HEK293 (cell line): Measurements from ENCODE around the gene CLEC4G.

Source experiments
- CTCF ChIA-PET: fragments of 350-600 bp; formaldehyde crosslinking; extraction: SDS; loops from one replicate; lab custom pipeline; 2021; ENCODE audit warnings: antibody characterized with exemption; lab: Yijun Ruan, JAX
- POLR2A ChIA-PET: fragments of 300-600 bp; formaldehyde crosslinking; extraction: SDS; loops from one replicate; lab custom pipeline; 2020; ENCODE audit warnings: antibody characterized with exemption, inconsistent platforms; lab: Yijun Ruan, JAX
- H3K27ac ChIP-seq: fragments of 200-500 bp; sonication (Bioruptor generic); 2 replicates; pipeline ENCODE4 v1.5.1; 2014; ENCODE audit warnings: low read depth, low read length, control low read depth, inconsistent platforms; ENCODE audit errors: extremely low read depth
- H3K36me3 ChIP-seq, 2 experiments: fragments of 200-500 bp in 1 of 2; sonication (Bioruptor generic) in 1 of 2; 1 replicate in 1 of 2; 2 replicates in 1 of 2; pipeline ENCODE4 v1.5.1; 2014 to 2017; ENCODE audit warnings: inconsistent platforms in 2 of 2, low read length in 2 of 2; ENCODE audit not compliant: control insufficient read depth in 2 of 2, insufficient read depth in 1 of 2
- H3K4me1 ChIP-seq: fragments of 200-500 bp; sonication (Bioruptor generic); 2 replicates; pipeline ENCODE4 v1.5.1; 2014; ENCODE audit warnings: mild to moderate bottlenecking, low read length, inconsistent platforms; ENCODE audit not compliant: control insufficient read depth, insufficient read depth
- H3K4me3 ChIP-seq: 2 replicates; pipeline ENCODE4 v1.5.1; 2011; ENCODE audit warnings: low read depth, mild to moderate bottlenecking, control low read depth, low read length, moderate library complexity
- H3K9me3 ChIP-seq: fragments of 200-500 bp; sonication (Bioruptor generic); 2 replicates; pipeline ENCODE4 v1.5.1; 2014; ENCODE audit warnings: low read depth, low read length, inconsistent platforms; ENCODE audit not compliant: control insufficient read depth, insufficient read depth
- EGR2 ChIP-seq: fragments of 450-650 bp; formaldehyde crosslinking; IDR thresholded peaks from 2 replicates; pipeline ENCODE4 v1.5.1; 2016; ENCODE audit warnings: low read depth, missing biosample characterization, missing genetic modification characterization
- RBAK ChIP-seq: fragments of 450-650 bp; formaldehyde crosslinking; IDR thresholded peaks from 2 replicates; pipeline ENCODE4 v1.5.1; 2016; ENCODE audit warnings: missing biosample characterization, missing genetic modification characterization
- REPIN1 ChIP-seq: fragments of 450-650 bp; formaldehyde crosslinking; IDR thresholded peaks from 2 replicates; pipeline ENCODE4 v1.5.1; 2017; ENCODE audit warnings: missing biosample characterization, missing genetic modification characterization, low read depth
- YY1 ChIP-seq: fragments of 450-650 bp; formaldehyde crosslinking; IDR thresholded peaks from 2 replicates; pipeline ENCODE4 v1.5.1; 2018; ENCODE audit warnings: missing biosample characterization, missing genetic modification characterization
- ZBTB8A ChIP-seq: fragments of 450-650 bp; formaldehyde crosslinking; IDR thresholded peaks from 2 replicates; pipeline ENCODE4 v1.5.1; 2016; ENCODE audit warnings: missing biosample characterization, missing genetic modification characterization
- ZNF133 ChIP-seq: fragments of 450-650 bp; formaldehyde crosslinking; IDR thresholded peaks from 2 replicates; pipeline ENCODE4 v1.5.1; 2016; ENCODE audit warnings: missing biosample characterization, missing genetic modification characterization
- ZNF174 ChIP-seq: fragments of 450-650 bp; formaldehyde crosslinking; IDR thresholded peaks from 2 replicates; pipeline ENCODE4 v1.5.0; 2017; ENCODE audit warnings: missing biosample characterization, mild to moderate bottlenecking, missing genetic modification characterization
- ZNF292 ChIP-seq: fragments of 450-650 bp; formaldehyde crosslinking; IDR thresholded peaks from 2 replicates; pipeline ENCODE4 v1.5.1; 2016; ENCODE audit warnings: low read depth, missing biosample characterization, missing genetic modification characterization, borderline replicate concordance
- ZNF341 ChIP-seq: fragments of 450-650 bp; formaldehyde crosslinking; IDR thresholded peaks from 2 replicates; pipeline ENCODE4; 2016; ENCODE audit warnings: low read depth, missing biosample characterization, missing genetic modification characterization
- ZNF426 ChIP-seq: fragments of 450-650 bp; formaldehyde crosslinking; IDR thresholded peaks from 2 replicates; pipeline ENCODE4 v1.5.1; 2017; ENCODE audit warnings: missing biosample characterization, missing genetic modification characterization, mild to moderate bottlenecking, inconsistent platforms, moderate library complexity
- ZNF549 ChIP-seq: fragments of 450-650 bp; IDR thresholded peaks from 2 replicates; pipeline ENCODE4 v1.5.1; 2018; ENCODE audit warnings: missing biosample characterization, missing genetic modification characterization, mild to moderate bottlenecking, inconsistent platforms, moderate library complexity
- ZNF596 ChIP-seq: fragments of 450-650 bp; IDR thresholded peaks from 2 replicates; pipeline ENCODE4 v1.5.0; 2018; ENCODE audit warnings: missing biosample characterization, mild to moderate bottlenecking, missing genetic modification characterization, moderate library complexity
- ZNF621 ChIP-seq: fragments of 450-650 bp; formaldehyde crosslinking; IDR thresholded peaks from 2 replicates; pipeline ENCODE4 v1.5.1; 2017; ENCODE audit warnings: missing biosample characterization, missing genetic modification characterization
- ZNF660 ChIP-seq: fragments of 450-650 bp; IDR thresholded peaks from 2 replicates; pipeline ENCODE4 v1.5.1; 2018; ENCODE audit warnings: missing biosample characterization, mild to moderate bottlenecking, missing genetic modification characterization
- ZNF701 ChIP-seq: fragments of 450-650 bp; formaldehyde crosslinking; IDR thresholded peaks from 2 replicates; pipeline ENCODE4 v1.5.1; 2016; ENCODE audit warnings: missing biosample characterization, missing genetic modification characterization
- TF ChIP-seq, protein P1 (sequence below): fragments of 450-650 bp; formaldehyde crosslinking; IDR thresholded peaks from 2 replicates; pipeline ENCODE4 v1.5.1; 2016; ENCODE audit warnings: missing biosample characterization, missing genetic modification characterization
- TF ChIP-seq, protein P2 (sequence below): fragments of 450-650 bp; formaldehyde crosslinking; IDR thresholded peaks from 2 replicates; pipeline ENCODE4 v1.5.1; 2016; ENCODE audit warnings: missing biosample characterization, missing genetic modification characterization
- TF ChIP-seq, protein P3 (sequence below): fragments of 450-650 bp; formaldehyde crosslinking; conservative IDR thresholded peaks from 2 replicates; pipeline ENCODE4 v1.5.1; 2016; ENCODE audit warnings: low read depth, missing biosample characterization, missing genetic modification characterization

CLEC4G gene

DNA sequence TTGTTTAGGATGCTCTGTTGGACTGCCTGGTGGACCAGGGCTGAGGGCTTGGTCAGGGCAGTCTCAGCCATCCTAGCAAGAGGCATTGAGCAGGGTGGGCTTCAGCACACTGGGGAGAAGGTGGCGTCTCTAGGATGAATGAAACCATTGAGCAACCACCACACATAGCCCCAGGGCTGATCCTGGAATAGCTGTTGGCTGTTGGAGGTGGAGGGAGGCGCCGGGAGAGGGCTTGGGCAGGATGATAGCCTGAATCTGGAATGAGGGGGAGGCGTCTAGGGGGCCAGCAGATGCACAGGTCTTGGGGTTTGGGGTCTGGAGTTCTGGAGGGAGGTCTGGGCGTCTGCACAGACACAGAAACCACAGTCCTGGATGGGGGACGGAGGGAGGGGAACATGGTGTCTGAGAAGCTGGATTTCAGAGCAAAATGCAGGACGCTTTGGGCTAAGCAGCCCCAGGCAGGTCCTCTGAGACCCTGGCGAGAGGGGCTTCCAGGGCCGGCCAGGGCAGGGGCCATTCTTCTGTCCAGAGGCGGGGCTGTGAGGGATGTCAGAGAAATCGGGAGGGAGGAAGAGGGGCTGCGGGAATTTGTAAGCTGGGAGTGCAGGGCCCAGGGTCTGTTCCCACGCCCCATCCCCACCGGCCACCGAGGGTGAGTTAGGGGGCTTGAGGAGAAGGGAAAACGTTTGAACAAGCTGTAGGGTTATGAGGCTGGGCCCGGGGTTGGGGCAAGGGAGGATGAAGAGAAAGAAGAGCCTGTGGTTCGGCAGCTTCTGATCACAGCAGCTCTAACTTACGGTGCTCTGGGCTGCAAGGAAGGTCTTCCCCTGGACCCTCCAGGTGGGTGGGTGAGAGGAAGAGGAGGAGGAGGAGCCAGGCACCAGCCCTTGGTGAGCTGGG lies 46.1 kb downstream of the CLEC4G start:
- H3K4me3 ChIP-seq, result no peak overlapping the region

DNA sequence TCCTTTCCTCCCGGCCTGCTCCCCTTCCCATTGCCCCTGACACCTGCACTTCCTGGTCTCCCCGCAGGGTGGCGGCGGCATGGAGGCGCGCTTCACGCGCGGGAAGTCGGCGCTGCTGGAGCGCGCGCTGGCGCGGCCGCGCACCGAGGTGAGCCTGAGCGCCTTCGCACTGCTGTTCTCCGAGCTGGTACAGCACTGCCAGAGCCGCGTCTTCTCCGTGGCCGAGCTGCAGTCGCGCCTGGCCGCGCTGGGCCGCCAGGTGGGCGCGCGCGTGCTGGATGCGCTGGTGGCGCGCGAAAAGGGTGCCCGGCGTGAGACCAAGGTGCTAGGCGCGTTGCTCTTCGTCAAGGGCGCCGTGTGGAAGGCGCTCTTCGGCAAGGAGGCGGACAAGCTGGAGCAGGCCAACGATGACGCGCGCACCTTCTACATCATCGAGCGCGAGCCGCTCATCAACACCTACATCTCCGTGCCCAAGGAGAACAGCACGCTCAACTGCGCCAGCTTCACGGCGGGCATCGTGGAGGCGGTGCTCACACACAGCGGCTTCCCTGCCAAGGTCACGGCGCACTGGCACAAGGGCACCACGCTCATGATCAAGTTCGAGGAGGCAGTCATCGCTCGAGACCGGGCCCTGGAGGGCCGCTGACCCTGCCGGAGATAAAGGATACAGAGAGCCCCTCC lies 49.6 kb downstream of the CLEC4G start:
- H3K27ac ChIP-seq, result no peak overlapping the region
- TF ChIP-seq, protein P1, sequence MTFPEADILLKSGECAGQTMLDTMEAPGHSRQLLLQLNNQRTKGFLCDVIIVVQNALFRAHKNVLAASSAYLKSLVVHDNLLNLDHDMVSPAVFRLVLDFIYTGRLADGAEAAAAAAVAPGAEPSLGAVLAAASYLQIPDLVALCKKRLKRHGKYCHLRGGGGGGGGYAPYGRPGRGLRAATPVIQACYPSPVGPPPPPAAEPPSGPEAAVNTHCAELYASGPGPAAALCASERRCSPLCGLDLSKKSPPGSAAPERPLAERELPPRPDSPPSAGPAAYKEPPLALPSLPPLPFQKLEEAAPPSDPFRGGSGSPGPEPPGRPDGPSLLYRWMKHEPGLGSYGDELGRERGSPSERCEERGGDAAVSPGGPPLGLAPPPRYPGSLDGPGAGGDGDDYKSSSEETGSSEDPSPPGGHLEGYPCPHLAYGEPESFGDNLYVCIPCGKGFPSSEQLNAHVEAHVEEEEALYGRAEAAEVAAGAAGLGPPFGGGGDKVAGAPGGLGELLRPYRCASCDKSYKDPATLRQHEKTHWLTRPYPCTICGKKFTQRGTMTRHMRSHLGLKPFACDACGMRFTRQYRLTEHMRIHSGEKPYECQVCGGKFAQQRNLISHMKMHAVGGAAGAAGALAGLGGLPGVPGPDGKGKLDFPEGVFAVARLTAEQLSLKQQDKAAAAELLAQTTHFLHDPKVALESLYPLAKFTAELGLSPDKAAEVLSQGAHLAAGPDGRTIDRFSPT (tag by site-specific recombination), result 0 out of 2 replicates have a peak, but pooled peaks have one; percentile 35
- no peak for TF ChIP-seq REPIN1
- peaks cover 3 to 18% of the 10 kb centered on the region in 2 experiments; a peak in 2 of 3 replicates for H3K36me3 ChIP-seq
- H3K9me3 ChIP-seq, result no peaks in the 10 kb centered on the region
- no peaks in the 10 kb centered on the region for H3K4me1 ChIP-seq
- ChIA-PET POLR2A (no interaction called here), CTCF (no interaction called here)
- no peak overlapping the region for H3K4me3 ChIP-seq

More for the DNA sequence above, 46.1 kb downstream of the CLEC4G start:
- no peaks in the 10 kb centered on the region for H3K4me1 ChIP-seq
- H3K27ac ChIP-seq, result no peak overlapping the region
- POLR2A ChIA-PET, result interaction anchor here (0.5 to 2.1 kb wide), 4 partner anchors 13 to 162 kb away, joined by 3 to 6 read pairs (median 4); no protein-coding TSS in a partner anchor
- no peaks in the 10 kb centered on the region for H3K9me3 ChIP-seq
- peaks cover 3 to 18% of the 10 kb centered on the region in 2 experiments; a peak in 2 of 3 replicates for H3K36me3 ChIP-seq
- no peak for TF ChIP-seq ZNF133 (tag by site-specific recombination)
- TF ChIP-seq ZNF701, result no peak
- TF ChIP-seq ZBTB8A (tag by site-specific recombination), result no peak
- no peak for TF ChIP-seq ZNF621 (tag by site-specific recombination)
- peak; percentile 93 for TF ChIP-seq ZNF341 (tag by site-specific recombination)
- TF ChIP-seq, protein P2, sequence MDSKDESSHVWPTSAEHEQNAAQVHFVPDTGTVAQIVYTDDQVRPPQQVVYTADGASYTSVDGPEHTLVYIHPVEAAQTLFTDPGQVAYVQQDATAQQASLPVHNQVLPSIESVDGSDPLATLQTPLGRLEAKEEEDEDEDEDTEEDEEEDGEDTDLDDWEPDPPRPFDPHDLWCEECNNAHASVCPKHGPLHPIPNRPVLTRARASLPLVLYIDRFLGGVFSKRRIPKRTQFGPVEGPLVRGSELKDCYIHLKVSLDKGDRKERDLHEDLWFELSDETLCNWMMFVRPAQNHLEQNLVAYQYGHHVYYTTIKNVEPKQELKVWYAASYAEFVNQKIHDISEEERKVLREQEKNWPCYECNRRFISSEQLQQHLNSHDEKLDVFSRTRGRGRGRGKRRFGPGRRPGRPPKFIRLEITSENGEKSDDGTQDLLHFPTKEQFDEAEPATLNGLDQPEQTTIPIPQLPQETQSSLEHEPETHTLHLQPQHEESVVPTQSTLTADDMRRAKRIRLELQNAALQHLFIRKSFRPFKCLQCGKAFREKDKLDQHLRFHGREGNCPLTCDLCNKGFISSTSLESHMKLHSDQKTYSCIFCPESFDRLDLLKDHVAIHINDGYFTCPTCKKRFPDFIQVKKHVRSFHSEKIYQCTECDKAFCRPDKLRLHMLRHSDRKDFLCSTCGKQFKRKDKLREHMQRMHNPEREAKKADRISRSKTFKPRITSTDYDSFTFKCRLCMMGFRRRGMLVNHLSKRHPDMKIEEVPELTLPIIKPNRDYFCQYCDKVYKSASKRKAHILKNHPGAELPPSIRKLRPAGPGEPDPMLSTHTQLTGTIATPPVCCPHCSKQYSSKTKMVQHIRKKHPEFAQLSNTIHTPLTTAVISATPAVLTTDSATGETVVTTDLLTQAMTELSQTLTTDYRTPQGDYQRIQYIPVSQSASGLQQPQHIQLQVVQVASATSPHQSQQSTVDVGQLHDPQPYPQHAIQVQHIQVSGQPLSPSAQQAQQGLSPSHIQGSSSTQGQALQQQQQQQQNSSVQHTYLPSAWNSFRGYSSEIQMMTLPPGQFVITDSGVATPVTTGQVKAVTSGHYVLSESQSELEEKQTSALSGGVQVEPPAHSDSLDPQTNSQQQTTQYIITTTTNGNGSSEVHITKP, result no peak
- no peak for TF ChIP-seq RBAK
- TF ChIP-seq, all 188 proteins: peak for 1
- CTCF ChIA-PET, result interaction anchor here (1.4 kb wide), 1 partner anchor 117 kb away, joined by 6 read pairs; no protein-coding TSS in a partner anchor

DNA sequence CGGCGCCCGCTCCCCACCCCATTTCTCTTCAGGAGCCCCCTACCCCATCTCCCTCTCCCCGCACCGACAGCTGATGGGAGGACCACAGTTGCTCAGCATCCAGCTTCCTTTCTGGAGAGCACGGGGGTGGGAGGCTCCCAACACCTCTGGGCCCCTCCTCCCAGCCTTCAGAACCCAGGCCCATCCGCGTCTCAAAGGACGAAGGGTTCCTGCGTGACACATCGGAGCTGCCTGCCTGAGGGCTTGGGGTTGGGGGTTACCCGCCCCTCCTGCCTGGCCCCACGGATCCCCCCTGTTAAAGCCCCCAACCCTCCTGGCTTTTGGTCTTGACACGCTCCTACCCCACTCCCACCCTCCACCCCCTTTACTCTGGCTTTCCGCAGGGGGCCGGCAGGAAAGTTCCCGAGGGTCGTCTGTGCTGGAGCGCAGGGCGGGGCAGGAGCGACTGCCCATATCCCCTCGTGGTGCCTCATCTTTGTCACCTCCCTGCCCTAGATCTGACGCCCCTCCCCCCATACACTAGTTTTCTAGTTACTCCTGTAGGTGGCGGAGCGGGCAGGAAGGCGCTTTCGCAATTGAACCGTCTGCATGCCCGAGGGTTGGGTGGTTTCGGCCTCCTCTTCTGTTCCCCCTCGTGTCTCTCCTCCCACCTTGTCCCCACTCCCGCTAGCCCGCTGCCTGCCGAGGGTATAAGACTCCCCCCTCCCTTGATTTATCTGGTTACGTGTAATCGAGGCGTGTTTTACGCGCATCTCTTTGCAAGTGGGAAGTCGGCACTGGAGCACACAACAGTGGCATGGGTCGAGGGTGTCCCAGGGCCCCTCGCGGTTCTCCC lies 50.4 kb downstream of the CLEC4G start:
- Histone ChIP-seq H3K36me3 (peaks cover 3 to 18% of the 10 kb centered on the region in 2 experiments; a peak in 2 of 3 replicates), H3K4me1 (no peaks in the 10 kb centered on the region), H3K4me3 (peak overlapping the region; percentile 91), H3K9me3 (no peaks in the 10 kb centered on the region), H3K27ac (peak overlapping the region; percentile 79; the same call in 1 of the 2 replicates)
- POLR2A ChIA-PET, result interaction anchor here (0.5 to 1.2 kb wide), 7 partner anchors 9 to 314 kb away, joined by 3 to 10 read pairs (median 3); partner anchors contain the start of gene RETN
- CTCF ChIA-PET, result interaction anchor here (0.5 to 2.0 kb wide), 39 partner anchors 9 to 613 kb away, joined by 3 to 23 read pairs (median 4); partner anchors contain the start of genes PET100 and RETN
- no peak for TF ChIP-seq ZNF174 (tag by site-specific recombination)
- TF ChIP-seq, protein P3, sequence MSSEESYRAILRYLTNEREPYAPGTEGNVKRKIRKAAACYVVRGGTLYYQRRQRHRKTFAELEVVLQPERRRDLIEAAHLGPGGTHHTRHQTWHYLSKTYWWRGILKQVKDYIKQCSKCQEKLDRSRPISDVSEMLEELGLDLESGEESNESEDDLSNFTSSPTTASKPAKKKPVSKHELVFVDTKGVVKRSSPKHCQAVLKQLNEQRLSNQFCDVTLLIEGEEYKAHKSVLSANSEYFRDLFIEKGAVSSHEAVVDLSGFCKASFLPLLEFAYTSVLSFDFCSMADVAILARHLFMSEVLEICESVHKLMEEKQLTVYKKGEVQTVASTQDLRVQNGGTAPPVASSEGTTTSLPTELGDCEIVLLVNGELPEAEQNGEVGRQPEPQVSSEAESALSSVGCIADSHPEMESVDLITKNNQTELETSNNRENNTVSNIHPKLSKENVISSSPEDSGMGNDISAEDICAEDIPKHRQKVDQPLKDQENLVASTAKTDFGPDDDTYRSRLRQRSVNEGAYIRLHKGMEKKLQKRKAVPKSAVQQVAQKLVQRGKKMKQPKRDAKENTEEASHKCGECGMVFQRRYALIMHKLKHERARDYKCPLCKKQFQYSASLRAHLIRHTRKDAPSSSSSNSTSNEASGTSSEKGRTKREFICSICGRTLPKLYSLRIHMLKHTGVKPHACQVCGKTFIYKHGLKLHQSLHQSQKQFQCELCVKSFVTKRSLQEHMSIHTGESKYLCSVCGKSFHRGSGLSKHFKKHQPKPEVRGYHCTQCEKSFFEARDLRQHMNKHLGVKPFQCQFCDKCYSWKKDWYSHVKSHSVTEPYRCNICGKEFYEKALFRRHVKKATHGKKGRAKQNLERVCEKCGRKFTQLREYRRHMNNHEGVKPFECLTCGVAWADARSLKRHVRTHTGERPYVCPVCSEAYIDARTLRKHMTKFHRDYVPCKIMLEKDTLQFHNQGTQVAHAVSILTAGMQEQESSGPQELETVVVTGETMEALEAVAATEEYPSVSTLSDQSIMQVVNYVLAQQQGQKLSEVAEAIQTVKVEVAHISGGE (tag by site-specific recombination), result no peak
- no peak for TF ChIP-seq YY1 (tag by site-specific recombination)
- TF ChIP-seq ZNF596, result no peak
- no peak for TF ChIP-seq EGR2 (tag by site-specific recombination)
- TF ChIP-seq ZNF660 (tag by site-specific recombination), result no peak
- no peak for TF ChIP-seq ZNF549
- TF ChIP-seq ZNF426, result no peak
- TF ChIP-seq ZNF292, result no peak
